IPS-18c (cell line): ENCODE data around the gene OSCP1.

Experiments used
- H3K4me3 ChIP-seq: 2 replicates; pipeline ENCODE4 v1.7.0; 2013; ENCODE audit warnings: low read depth, mild to moderate bottlenecking, low read length, moderate library complexity; ENCODE audit not compliant: insufficient read depth
- H3K9me3 ChIP-seq: one replicate; pipeline ENCODE4 v1.6.1; 2013; ENCODE audit warnings: mild to moderate bottlenecking, low read length, moderate library complexity; ENCODE audit not compliant: control insufficient read depth, insufficient read depth

Gene OSCP1

GRCh38 chr1:36456391-36456928 lies 6.2 kb upstream of the OSCP1 start:
- Histone ChIP-seq H3K4me3 (no peak overlapping the region), H3K9me3 (no peaks in the 10 kb centered on the region)

GRCh38 chr1:36455386-36455785 lies 5.1 kb upstream of the OSCP1 start:
- Histone ChIP-seq H3K4me3 (no peak overlapping the region), H3K9me3 (no peaks in the 10 kb centered on the region)

DNA sequence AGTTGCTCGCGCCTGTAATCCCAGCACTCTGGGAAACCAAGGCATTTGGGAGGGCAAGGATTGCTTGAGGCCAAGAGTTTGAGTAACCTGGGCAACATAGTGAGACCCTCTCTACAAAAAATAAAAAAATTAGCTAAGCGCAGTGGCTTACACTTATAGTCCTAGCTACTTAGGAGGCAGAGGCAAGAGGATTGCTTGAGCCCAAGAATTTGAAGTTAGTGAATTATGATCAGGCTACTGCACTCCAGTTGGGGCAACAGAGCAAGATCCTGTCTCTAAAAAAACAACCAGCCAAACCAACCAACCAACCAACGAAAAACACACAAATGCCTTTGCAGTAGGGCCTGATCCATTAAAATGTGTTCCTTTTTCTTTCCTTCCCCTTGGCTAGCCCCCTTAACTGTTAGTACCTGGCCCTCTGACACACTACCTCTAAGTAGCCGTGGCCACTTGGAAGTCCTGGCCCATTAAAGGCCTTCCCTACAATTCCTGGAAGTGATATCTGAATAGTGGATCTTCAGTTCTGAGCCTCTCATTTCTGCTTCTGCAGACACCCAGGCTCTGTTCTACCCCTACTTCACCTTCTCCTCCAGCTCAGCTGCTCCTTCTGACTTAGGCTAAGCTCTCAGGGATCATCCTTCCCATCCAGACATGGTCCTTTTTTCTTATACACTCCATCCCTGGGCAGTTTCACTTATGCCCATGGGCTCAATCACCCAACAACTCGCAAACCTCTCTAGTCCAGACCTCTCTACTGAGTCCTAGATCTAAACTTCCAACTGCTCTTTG lies 3.5 kb upstream of the OSCP1 start:
- Histone ChIP-seq H3K4me3 (no peak overlapping the region), H3K9me3 (no peaks in the 10 kb centered on the region)

DNA sequence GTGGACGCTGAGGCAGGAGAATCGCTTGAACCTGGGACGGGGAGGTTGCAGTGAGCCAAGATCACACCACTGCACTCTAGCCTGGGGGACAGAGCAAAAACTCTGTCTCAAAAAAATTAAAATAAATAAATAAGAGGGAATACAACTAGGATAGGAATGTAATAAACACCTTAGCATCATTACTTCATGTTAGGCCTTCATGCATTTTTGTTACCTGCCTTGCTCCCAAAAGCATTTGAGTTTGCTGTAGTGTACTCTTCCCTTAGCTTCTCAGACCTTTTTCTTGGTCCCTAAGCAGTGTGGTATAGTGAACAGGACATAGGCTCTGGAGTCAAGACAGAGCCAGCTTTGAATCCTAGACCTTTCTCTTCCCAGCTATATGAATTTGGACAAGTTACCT lies 2.8 kb upstream of the OSCP1 start:
- no peaks in the 10 kb centered on the region for H3K9me3 ChIP-seq
- H3K4me3 ChIP-seq: no peak overlapping the region

GRCh38 chr1:36450919-36451305 lies 661 bp upstream of the OSCP1 start:
- H3K4me3 ChIP-seq: peak overlapping the region; percentile 69

DNA sequence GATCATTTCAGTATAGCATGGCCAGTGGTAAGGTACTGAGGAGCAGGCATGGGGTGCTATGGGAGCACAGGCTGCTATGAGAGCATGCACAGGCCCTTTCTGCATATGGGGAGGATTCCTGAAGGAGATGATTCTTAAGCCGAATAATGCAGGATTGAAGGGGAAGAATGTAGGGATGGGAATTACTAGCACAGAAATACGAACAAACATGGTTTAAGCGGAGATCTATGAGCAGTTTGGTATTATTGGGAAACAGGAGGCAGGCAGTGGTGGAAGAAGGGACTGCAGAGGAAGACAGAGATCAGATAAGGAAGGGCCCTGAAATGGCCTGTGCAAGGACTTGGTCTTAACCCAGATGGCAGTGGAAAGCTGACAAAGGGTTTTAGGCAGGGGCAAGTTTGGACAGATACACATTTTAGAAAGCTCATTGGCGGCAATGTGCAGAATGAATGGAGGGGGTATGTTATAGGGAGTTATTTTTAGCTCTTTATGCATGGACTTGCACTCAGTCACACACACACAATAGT lies 1.7 kb downstream of the OSCP1 start:
- H3K9me3 ChIP-seq: no peaks in the 10 kb centered on the region
- no peak overlapping the region for H3K4me3 ChIP-seq

More at GRCh38 chr1:36450919-36451305, 661 bp upstream of the OSCP1 start:
- H3K9me3 ChIP-seq: no peaks in the 10 kb centered on the region

GRCh38 chr1:36447450-36447849 lies 2.8 kb downstream of the OSCP1 start:
- Histone ChIP-seq H3K4me3 (no peak overlapping the region), H3K9me3 (no peaks in the 10 kb centered on the region)

DNA sequence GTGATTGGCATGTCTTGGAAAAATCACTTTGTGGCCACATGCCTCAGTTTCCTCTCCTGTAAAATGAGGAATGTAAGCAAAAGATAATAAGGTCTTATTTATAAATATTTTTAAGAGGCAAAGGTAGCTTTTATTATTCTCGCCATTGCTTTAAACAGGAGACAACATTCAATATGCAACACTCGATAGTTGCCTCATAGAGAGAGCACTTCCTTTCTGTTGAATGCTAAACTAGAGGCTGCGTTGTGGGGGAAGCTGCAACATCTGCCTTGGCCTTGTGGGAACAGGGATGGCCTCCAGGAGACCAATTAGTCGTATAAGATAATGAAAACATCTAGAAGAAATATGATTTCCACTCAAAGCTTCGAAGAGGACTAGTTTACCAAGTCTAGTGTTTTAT lies 3.5 kb downstream of the OSCP1 start:
- Histone ChIP-seq H3K9me3 (no peaks in the 10 kb centered on the region), H3K4me3 (no peak overlapping the region)

GRCh38 chr1:36446271-36446670 lies 4.0 kb downstream of the OSCP1 start:
- no peak overlapping the region for H3K4me3 ChIP-seq
- H3K9me3 ChIP-seq: no peaks in the 10 kb centered on the region

DNA sequence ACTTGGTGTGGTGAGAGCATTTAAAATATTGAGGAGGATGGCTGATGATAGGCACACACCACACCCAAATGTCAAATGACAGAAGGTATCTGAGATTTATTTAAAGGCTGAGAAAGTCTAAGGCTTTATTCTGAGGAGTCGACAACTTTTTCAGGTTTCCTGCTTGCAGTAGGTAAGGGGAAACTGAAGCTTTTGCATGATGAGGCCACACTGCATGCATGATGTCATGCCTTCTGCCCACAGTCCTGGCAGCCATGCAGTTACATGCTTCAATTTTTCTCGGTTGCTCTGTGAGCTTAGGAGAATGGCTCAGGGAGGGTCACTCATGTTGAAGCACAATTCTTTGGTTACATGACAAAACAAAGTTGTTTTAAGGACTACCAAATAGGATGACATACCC lies 7.0 kb downstream of the OSCP1 start:
- Histone ChIP-seq H3K9me3 (no peaks in the 10 kb centered on the region), H3K4me3 (no peak overlapping the region)

DNA sequence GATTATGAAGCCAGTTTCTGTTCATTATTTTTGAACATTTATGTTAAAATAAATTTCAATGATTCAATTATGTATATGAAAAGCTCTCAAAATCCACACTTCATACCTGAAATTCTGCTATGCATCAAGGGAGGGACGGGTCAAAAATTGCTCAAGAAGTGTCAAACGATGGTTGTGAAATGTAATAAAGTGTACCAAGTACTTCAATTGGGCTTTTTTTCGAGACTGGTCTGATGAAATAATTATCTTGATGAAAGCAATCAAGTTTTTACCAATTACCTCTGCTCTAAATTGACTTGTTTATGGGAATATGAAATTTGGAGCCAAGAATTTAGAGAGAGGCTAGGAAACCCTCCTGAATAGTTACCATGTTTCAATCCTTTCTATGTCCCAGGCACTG lies 7.9 kb downstream of the OSCP1 start:
- no peak overlapping the region for H3K4me3 ChIP-seq
- H3K9me3 ChIP-seq: no peaks in the 10 kb centered on the region

- Histone ChIP-seq H3K9me3 (no peaks in the 10 kb centered on the region), H3K4me3 (no peak overlapping the region)
Measured at GRCh38 chr1:36440646-36441045, 9.6 kb downstream of the OSCP1 start.

- Histone ChIP-seq H3K4me3 (no peak overlapping the region), H3K9me3 (no peaks in the 10 kb centered on the region)
Measured at GRCh38 chr1:36440044-36440443, 10.2 kb downstream of the OSCP1 start.

DNA sequence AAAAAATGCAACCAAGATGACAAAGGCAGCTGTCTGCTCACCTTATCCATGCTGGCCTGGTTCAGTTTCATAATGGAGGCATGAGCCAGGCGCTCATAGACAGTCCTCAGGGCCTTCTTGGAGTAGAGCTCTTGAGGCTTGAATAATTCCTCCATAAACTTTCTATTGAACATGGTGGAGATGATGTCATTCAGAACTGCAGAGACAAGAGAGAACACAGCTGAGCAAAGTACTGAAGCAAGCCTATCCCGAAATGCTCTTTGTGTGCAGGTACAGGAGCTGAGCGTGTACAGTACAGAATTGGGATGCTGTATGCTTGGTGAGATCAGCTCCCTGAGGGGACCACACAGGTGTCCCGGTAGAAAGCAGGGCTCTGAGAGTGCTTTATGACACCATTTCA lies 11.5 kb downstream of the OSCP1 start:
- Histone ChIP-seq H3K9me3 (no peaks in the 10 kb centered on the region), H3K4me3 (no peak overlapping the region)

- Histone ChIP-seq H3K9me3 (no peaks in the 10 kb centered on the region), H3K4me3 (no peak overlapping the region)
Measured at GRCh38 chr1:36436821-36437220, 13.4 kb downstream of the OSCP1 start.

- H3K4me3 ChIP-seq: no peak overlapping the region
- no peaks in the 10 kb centered on the region for H3K9me3 ChIP-seq
Measured at GRCh38 chr1:36433102-36433501, 17.1 kb downstream of the OSCP1 start.

GRCh38 chr1:36432616-36433015 lies 17.6 kb downstream of the OSCP1 start:
- no peaks in the 10 kb centered on the region for H3K9me3 ChIP-seq
- no peak overlapping the region for H3K4me3 ChIP-seq

DNA sequence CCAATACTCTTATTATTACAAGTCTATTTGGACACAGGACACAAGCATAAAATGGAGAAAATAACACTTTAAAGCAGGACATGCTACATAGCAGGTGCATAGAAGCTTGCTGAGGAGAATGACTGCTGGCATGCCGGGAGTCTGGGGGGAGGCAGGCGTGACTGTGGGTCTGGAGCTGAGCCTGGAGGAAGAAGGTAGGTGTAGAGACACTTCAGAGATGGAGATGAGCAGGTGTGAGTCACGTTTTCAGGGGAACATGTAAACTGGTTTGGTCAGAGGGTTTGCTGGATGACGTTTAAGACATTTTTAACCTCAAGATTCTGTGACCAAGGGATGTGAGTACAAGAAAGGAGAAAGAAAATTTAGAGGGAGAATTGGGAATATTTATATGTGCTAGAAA lies 24.5 kb downstream of the OSCP1 start:
- Histone ChIP-seq H3K4me3 (no peak overlapping the region), H3K9me3 (no peaks in the 10 kb centered on the region)

- Histone ChIP-seq H3K4me3 (no peak overlapping the region), H3K9me3 (no peaks in the 10 kb centered on the region)
Measured at GRCh38 chr1:36421649-36422048, 28.6 kb downstream of the OSCP1 start.
